HEK293 (cell line): ENCODE results near the gene HPCA.

ENCODE experiments used
- ZNF561 ChIP-seq: fragments of 450-650 bp; IDR thresholded peaks from 2 replicates; pipeline ENCODE4 v1.5.1; 2018; ENCODE audit warnings: missing biosample characterization, missing genetic modification characterization, borderline replicate concordance
- ZNF621 ChIP-seq: fragments of 450-650 bp; formaldehyde crosslinking; IDR thresholded peaks from 2 replicates; pipeline ENCODE4 v1.5.1; 2017; ENCODE audit warnings: missing biosample characterization, missing genetic modification characterization

DNA sequence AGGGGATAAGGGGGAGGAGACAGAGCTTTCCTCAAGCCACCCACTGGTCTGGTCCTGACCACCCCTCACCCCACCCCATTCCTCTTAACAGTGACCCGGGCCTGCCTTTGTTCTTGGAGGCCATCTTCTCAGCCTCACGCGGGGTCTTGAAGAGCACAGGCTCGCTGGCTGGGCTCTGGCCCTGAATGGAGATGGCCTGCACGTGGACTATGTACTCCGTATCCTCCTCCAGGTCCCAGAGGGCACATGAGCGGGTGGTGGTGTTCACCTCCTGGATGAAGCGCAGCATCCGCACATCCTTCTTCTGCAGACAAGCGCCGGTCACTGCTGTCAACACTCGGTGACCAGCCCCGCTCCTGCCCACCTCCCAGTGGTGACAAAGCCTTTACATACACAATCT lies 18.2 kb upstream of the HPCA start:
- TF ChIP-seq ZNF561 (tag by site-specific recombination) (no peak), ZNF621 (tag by site-specific recombination) (no peak)
